COLO668 (cell line): Measurements from ENCODE around the gene RYR1.
"Not testable (repeated sequence)": the region's sequence is repeated elsewhere in the genome, so short reads cannot be mapped to it uniquely, and the experiment has no call there.

Experiments
- DNase-seq: peaks from one replicate; lab custom pipeline; 2025; ENCODE audit not compliant: unreplicated experiment; lab: John Stamatoyannopoulos, UW

RYR1 gene

GRCh38 chr19:38602856-38603255, 169.4 kb downstream of the RYR1 start:
- not testable (repeated sequence) for DNase-seq

- no peak for DNase-seq
Measured at GRCh38 chr19:38606131-38606530, 172.6 kb downstream of the RYR1 start.

- no peak for DNase-seq
Measured at GRCh38 chr19:38614289-38614688, 180.8 kb downstream of the RYR1 start.

- DNase-seq: no peak
Measured at GRCh38 chr19:38615007-38615581, 181.6 kb downstream of the RYR1 start.

GRCh38 chr19:38616265-38616664, 182.8 kb downstream of the RYR1 start:
- no peak for DNase-seq

GRCh38 chr19:38617283-38617763, 183.8 kb downstream of the RYR1 start:
- no peak for DNase-seq

- peak; percentile 70 for DNase-seq
Measured at GRCh38 chr19:38617764-38618589, 184.5 kb downstream of the RYR1 start, which contains the start of gene MAP4K1. TSS of gene MAP4K1 (minus strand) at chr19:38617953. CDS start at chr19:38617895, 58 bp downstream.

GRCh38 chr19:38618590-38619360, 185.3 kb downstream of the RYR1 start, which contains the start of gene EIF3K:
TSS of gene EIF3K (plus strand) at chr19:38619188. CDS start at chr19:38619269, 81 bp downstream.
- DNase-seq: peak; percentile 99

- no peak for DNase-seq
Measured at GRCh38 chr19:38619361-38620174, 186.1 kb downstream of the RYR1 start.

- DNase-seq: no peak
Measured at GRCh38 chr19:38624822-38625221, 191.3 kb downstream of the RYR1 start.

- DNase-seq: no peak
Measured at GRCh38 chr19:38626401-38626800, 192.9 kb downstream of the RYR1 start.

GRCh38 chr19:38629568-38629967, 196.1 kb downstream of the RYR1 start:
- no peak for DNase-seq

GRCh38 chr19:38631301-38631700, 197.8 kb downstream of the RYR1 start:
- DNase-seq: not testable (repeated sequence)

GRCh38 chr19:38631811-38632475, 198.5 kb downstream of the RYR1 start:
- DNase-seq: not testable (repeated sequence)

- no peak for DNase-seq
Measured at GRCh38 chr19:38632476-38633213, 199.2 kb downstream of the RYR1 start.

GRCh38 chr19:38634757-38635482, 201.4 kb downstream of the RYR1 start:
- peak; percentile 63 for DNase-seq

GRCh38 chr19:38635483-38636399, 202.2 kb downstream of the RYR1 start:
- DNase-seq: no peak
